ENCODE measurements around the gene SCAMP4.

The SCAMP4 gene

DNA sequence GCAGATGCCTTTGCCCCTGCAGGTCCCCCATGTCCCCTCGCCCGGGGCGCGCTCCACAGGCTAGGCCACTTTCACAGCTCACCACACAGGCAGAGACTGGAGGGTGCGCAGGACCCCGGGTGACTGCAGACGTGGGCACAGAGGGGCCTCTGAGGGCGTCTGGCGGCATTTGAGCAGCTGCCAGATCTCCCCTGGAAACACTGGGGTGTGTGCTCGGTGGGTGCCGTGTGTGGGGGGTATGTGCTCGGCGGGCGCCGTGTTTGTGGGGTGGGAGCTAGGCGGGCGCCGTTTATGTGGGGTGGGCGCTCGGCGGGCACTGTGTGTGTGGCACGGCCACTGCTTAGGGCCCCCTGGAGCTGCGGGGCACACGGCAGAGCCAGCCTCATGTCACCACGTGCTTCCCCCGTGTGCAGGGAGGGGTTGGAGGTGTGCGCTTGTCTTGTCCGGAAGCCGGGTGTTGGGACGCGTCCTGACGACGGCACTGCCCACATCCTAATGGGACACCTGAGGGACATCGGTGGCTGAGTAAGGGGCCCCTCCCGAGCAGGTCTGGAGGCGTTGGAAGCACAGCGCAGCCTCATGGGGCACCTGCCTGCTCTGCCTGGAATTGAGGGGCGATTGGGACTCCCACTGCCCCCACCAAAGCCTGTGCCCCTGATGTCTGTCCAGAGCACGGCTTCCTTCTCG, 52.5 kb downstream of the SCAMP4 start:
- ChIA-PET POLR2A (no interaction called here), CTCF (interaction anchor here (0.9 kb wide), 1 partner anchor 137 kb away, joined by 4 read pairs; no protein-coding TSS in a partner anchor)
- no peak overlapping the region for H3K4me3 ChIP-seq (ENCODE audit: low read depth, low read length)
- no peak for DNase-seq (ENCODE audit: low read depth, low spot score)
- no peak for TF ChIP-seq CTCF (IDR thresholded peaks at IDR 0.05; ENCODE audit: insufficient read depth, low read length, missing control alignments)

GRCh38 chr19:1959928-1960589, 54.9 kb downstream of the SCAMP4 start:
- no peak overlapping the region for H3K4me3 ChIP-seq (ENCODE audit: low read depth, low read length)
- no peak for DNase-seq (ENCODE audit: low read depth, low spot score)
- TF ChIP-seq CTCF (IDR thresholded peaks at IDR 0.05; ENCODE audit: insufficient read depth, low read length, missing control alignments) = no peak
- ChIA-PET CTCF (interaction anchor here (0.8 kb wide), 1 partner anchor 14 kb away, joined by 3 read pairs; no protein-coding TSS in a partner anchor), POLR2A (no interaction called here)

DNA sequence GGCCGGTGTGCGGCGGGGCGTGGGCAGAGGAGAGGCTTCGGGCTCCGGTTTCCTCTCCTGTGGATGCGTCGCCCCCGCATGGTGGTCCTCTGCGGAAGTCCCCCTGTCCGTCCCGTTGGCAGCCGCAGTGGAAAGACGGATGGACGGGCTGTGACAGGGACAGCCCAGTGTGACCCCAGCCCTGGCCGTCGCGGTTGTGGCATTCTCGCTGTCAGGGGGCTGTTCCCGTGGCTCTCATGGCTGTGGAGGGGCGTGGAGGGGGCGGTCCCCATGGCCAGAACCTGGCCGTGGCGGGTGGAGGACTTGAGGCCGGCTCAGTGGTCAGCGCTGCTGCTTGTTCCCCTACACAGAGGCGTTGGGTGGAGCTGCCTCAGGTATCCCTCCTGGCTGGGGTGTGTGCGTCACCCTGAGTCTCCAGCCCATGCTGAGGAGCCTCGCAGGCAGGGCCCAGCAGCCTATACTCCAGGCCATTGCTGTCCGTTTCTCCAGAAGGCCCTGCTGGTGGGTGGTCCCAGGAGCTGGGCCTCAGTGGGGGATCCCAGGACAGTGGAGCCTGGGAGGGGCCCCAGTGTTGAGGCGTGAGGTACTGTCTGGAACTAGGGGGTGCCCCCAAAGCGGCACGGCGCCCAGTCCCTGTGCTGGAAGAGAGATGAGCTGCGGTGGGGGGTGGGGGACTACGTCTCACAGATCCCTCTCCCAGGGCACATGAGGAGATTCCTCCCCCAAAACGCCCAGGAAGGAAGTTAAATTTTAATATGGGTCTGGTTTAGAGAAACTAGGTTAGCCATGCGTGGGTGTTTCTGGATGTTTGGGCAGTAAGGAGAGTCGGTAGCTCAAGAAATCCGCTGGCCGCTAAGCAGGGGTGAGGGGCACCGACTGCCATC, 56.0 kb downstream of the SCAMP4 start:
- POLR2A ChIA-PET = no interaction called here
- DNase-seq (ENCODE audit: low read depth, low spot score) = no peak
- H3K4me3 ChIP-seq (ENCODE audit: low read depth, low read length) = no peak overlapping the region
- TF ChIP-seq CTCF (IDR thresholded peaks at IDR 0.05; ENCODE audit: insufficient read depth, low read length, missing control alignments) = no peak
- CTCF ChIA-PET = interaction anchor here (2.0 kb wide), 1 partner anchor 59 kb away, joined by 5 read pairs; no protein-coding TSS in a partner anchor

DNA sequence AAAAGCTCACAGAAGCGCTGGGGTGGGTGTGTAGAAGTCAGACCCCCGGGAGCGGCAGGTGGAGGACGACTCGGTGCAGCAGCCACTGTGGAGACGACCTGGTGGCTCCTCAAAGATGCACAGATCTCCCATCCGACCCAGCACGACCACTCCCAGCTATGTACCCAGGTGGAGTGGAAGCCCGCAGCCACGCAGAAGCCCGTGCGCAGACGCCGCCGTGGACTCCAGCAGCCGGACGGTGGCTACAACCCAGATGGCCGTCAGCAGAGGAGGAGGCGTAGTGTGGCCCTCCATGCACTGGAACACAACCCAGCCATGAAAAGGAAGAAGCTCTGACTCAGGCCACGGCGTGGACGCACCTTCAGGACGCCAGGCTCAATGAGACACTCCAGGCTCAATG, 57.5 kb downstream of the SCAMP4 start:
- TF ChIP-seq CTCF (IDR thresholded peaks at IDR 0.05; ENCODE audit: insufficient read depth, low read length, missing control alignments) = no peak
- ChIA-PET POLR2A (no interaction called here), CTCF (interaction anchor here (0.7 to 2.0 kb wide), 3 partner anchors 33 to 107 kb away, joined by 3 to 5 read pairs (median 4); no protein-coding TSS in a partner anchor)
- H3K4me3 ChIP-seq (ENCODE audit: low read depth, low read length) = no peak overlapping the region
- DNase-seq (ENCODE audit: low read depth, low spot score) = no peak

GRCh38 chr19:1967087-1967608, 61.9 kb downstream of the SCAMP4 start:
- no peak for DNase-seq (ENCODE audit: low read depth, low spot score)
- POLR2A ChIA-PET = no interaction called here
- CTCF ChIA-PET = no interaction called here
- no peak overlapping the region for H3K4me3 ChIP-seq (ENCODE audit: low read depth, low read length)
- no peak for TF ChIP-seq CTCF (IDR thresholded peaks at IDR 0.05; ENCODE audit: insufficient read depth, low read length, missing control alignments)

Measured in AG04449 (cell line).